SK-N-SH (cell line): Measurements from ENCODE around the gene TGM4. TPM values are rescaled to one million over a fixed set of nuclear protein-coding genes. Genes with fewer than 3 reads are reported as not detected.

ENCODE experiments used
- CTCF ChIA-PET: fragments of 300-600, 350-600 bp; formaldehyde crosslinking; extraction: SDS; loops from one replicate; lab custom pipeline; 2021; lab: Yijun Ruan, JAX
- POLR2A ChIA-PET: fragments of 350-600 bp; sonication (Branson Sonifier 250); formaldehyde crosslinking; extraction: SDS; loops from one replicate; lab custom pipeline; 2020; ENCODE audit warnings: antibody characterized with exemption, inconsistent platforms; lab: Yijun Ruan, JAX
- DNase-seq: peaks from one replicate; pipeline ENCODE4 v3.0.0; 2012
- H2AFZ ChIP-seq: fragments of 200-600 bp; sonication (generic); 2 replicates; pipeline ENCODE4 v1.8.1; 2016; ENCODE audit warnings: antibody characterized with exemption, mild to moderate bottlenecking, low read depth
- H3F3A ChIP-seq: fragments of 200-600 bp; sonication (generic); replicated peaks from 2 replicates; pipeline ENCODE3; 2016; ENCODE audit warnings: antibody characterized with exemption, mild to moderate bottlenecking; ENCODE audit not compliant: insufficient read depth
- H3K27ac ChIP-seq, 2 experiments: fragments of 200-500 bp in 1 of 2; fragments of 200-600 bp in 1 of 2; sonication (Bioruptor generic) in 1 of 2; sonication (generic), shearing (Covaris generic) in 1 of 2; 2 replicates each; pipeline versions ENCODE4 v1.5.1 to v1.6.1; 2014 to 2016; ENCODE audit warnings: low read depth in 2 of 2, inconsistent platforms in 1 of 2, low read length in 1 of 2, mild to moderate bottlenecking in 1 of 2, mixed read lengths in 1 of 2
- H3K27me3 ChIP-seq: fragments of 200-600 bp; sonication (generic), shearing (Covaris generic); 2 replicates; pipeline ENCODE4 v1.6.1; 2016; ENCODE audit warnings: mixed run types; ENCODE audit not compliant: insufficient read depth
- H3K36me3 ChIP-seq, 2 experiments: fragments of 200-500 bp in 1 of 2; fragments of 200-600 bp in 1 of 2; sonication (Bioruptor generic) in 1 of 2; sonication (generic) in 1 of 2; replicated peaks in 1 of 2; 2 replicates each; pipeline versions ENCODE3 to v1.5.1; 2014 to 2016; ENCODE audit warnings: low read length in 1 of 2, mild to moderate bottlenecking in 1 of 2; ENCODE audit not compliant: insufficient read depth in 2 of 2, control insufficient read depth in 1 of 2
- H3K4me1 ChIP-seq, 2 experiments: fragments of 200-500 bp in 1 of 2; fragments of 200-600 bp in 1 of 2; sonication (Bioruptor generic) in 1 of 2; sonication (generic), shearing (Covaris generic) in 1 of 2; 2 replicates each; pipeline versions ENCODE4 v1.5.1 to v1.6.1; 2014 to 2016; ENCODE audit warnings: low read depth in 1 of 2, low read length in 1 of 2, mixed run types in 1 of 2; ENCODE audit not compliant: insufficient read depth in 2 of 2, control insufficient read depth in 1 of 2
- H3K4me2 ChIP-seq: fragments of 200-600 bp; sonication (generic), shearing (Covaris generic); 2 replicates; pipeline ENCODE4 v1.6.1; 2017; ENCODE audit warnings: mixed run types
- H3K4me3 ChIP-seq, 2 experiments: fragments of 200-500 bp in 1 of 2; fragments of 200-600 bp in 1 of 2; sonication (Bioruptor generic) in 1 of 2; sonication (generic), shearing (Covaris generic) in 1 of 2; 2 replicates each; pipeline versions ENCODE4 v1.5.1 to v1.8.1; 2014 to 2016; ENCODE audit warnings: low read depth in 2 of 2, inconsistent platforms in 1 of 2, low read length in 1 of 2, mild to moderate bottlenecking in 1 of 2, mixed read lengths in 1 of 2, moderate library complexity in 1 of 2
- H3K79me2 ChIP-seq: fragments of 200-600 bp; sonication (generic); 2 replicates; pipeline ENCODE4 v1.8.1; 2017; ENCODE audit warnings: mild to moderate bottlenecking; ENCODE audit not compliant: insufficient read depth
- H3K9ac ChIP-seq: fragments of 200-600 bp; sonication (generic); 2 replicates; pipeline ENCODE4 v1.6.1; 2017; ENCODE audit warnings: mixed run types
- H3K9me2 ChIP-seq: fragments of 200-600 bp; sonication (generic); 2 replicates; pipeline ENCODE4 v1.6.1; 2017; ENCODE audit warnings: mixed run types
- H3K9me3 ChIP-seq: fragments of 200-600 bp; sonication (generic); 2 replicates; pipeline ENCODE4 v1.6.1; 2017; ENCODE audit warnings: mixed run types, mild to moderate bottlenecking, moderate library complexity
- H4K20me1 ChIP-seq: fragments of 200-600 bp; sonication (generic); 2 replicates; pipeline ENCODE4 v1.6.1; 2017; ENCODE audit warnings: mild to moderate bottlenecking, mixed run types; ENCODE audit not compliant: insufficient read depth
- CTCF ChIP-seq: fragments of 200-600 bp; sonication (generic); IDR thresholded peaks from 2 replicates; pipeline ENCODE4 v1.6.1; 2017; ENCODE audit warnings: antibody characterized with exemption, mild to moderate bottlenecking, moderate library complexity
- ELF1 ChIP-seq: IDR thresholded peaks from 2 replicates; pipeline ENCODE4 v1.4.0; 2012
- EZH2phosphoT487 ChIP-seq: fragments of 200-600 bp; sonication (generic); IDR thresholded peaks from 2 replicates; pipeline ENCODE4 v1.6.1; 2017; ENCODE audit warnings: low read depth, mixed run types, mild to moderate bottlenecking, antibody characterized with exemption, moderate library complexity, borderline replicate concordance
- FOSL2 ChIP-seq: IDR thresholded peaks from 2 replicates; pipeline ENCODE4 v1.4.0; 2012; ENCODE audit warnings: low read depth, mild to moderate bottlenecking, moderate library complexity, borderline replicate concordance
- FOXJ3 ChIP-seq: sonication (generic); formaldehyde crosslinking; IDR thresholded peaks from 2 replicates; pipeline ENCODE4 v1.5.1; 2020; ENCODE audit warnings: mild to moderate bottlenecking, missing genetic modification reagents
- FOXM1 ChIP-seq: IDR thresholded peaks from 2 replicates; pipeline ENCODE4 v1.4.0; 2012; ENCODE audit warnings: low read depth, mild to moderate bottlenecking
- GABPA ChIP-seq: IDR thresholded peaks from 2 replicates; pipeline ENCODE4 v1.4.0; 2012; ENCODE audit warnings: low read depth, mild to moderate bottlenecking
- GATA2 ChIP-seq: sonication (generic); formaldehyde crosslinking; IDR thresholded peaks from 2 replicates; pipeline ENCODE4 v1.5.0; 2020; ENCODE audit warnings: mild to moderate bottlenecking, missing genetic modification reagents
- JUND ChIP-seq: IDR thresholded peaks from 2 replicates; pipeline ENCODE4 v1.4.0; 2012
- MEF2A ChIP-seq: IDR thresholded peaks from 2 replicates; pipeline ENCODE4 v1.4.0; 2012; ENCODE audit warnings: low read depth, borderline replicate concordance
- MXI1 ChIP-seq: IDR thresholded peaks from 2 replicates; pipeline ENCODE4 v1.6.1; 2012; ENCODE audit warnings: mild to moderate bottlenecking, low read depth, low read length, improper control_type of control experiment
- NFIC ChIP-seq: IDR thresholded peaks from 2 replicates; pipeline ENCODE4 v1.4.0; 2012; ENCODE audit warnings: borderline replicate concordance
- NRF1 ChIP-seq: IDR thresholded peaks from 2 replicates; pipeline ENCODE4 v1.6.1; 2012; ENCODE audit warnings: low read depth, mild to moderate bottlenecking, low read length
- PBX3 ChIP-seq: IDR thresholded peaks from 2 replicates; pipeline ENCODE4; 2012
- POLR2AphosphoS5 ChIP-seq: IDR thresholded peaks from 2 replicates; pipeline ENCODE4 v1.6.1; 2012; ENCODE audit warnings: low read depth, low read length
- RAD21 ChIP-seq: IDR thresholded peaks from 2 replicates; pipeline ENCODE4 v1.6.1; 2012; ENCODE audit warnings: mild to moderate bottlenecking, low read length
- RCOR1 ChIP-seq: fragments of 150-350 bp; IDR thresholded peaks from 2 replicates; pipeline ENCODE4 v1.6.1; 2017; ENCODE audit warnings: antibody characterized with exemption, low read length
- RFX5 ChIP-seq: IDR thresholded peaks from 2 replicates; pipeline ENCODE4 v1.6.1; 2012; ENCODE audit warnings: mild to moderate bottlenecking, improper control_type of control experiment, low read length
- RXRA ChIP-seq: IDR thresholded peaks from 2 replicates; pipeline ENCODE4 v1.4.0; 2012; ENCODE audit warnings: low read depth, mild to moderate bottlenecking, borderline replicate concordance
- SIN3A ChIP-seq: IDR thresholded peaks from 2 replicates; pipeline ENCODE4 v1.6.1; 2012; ENCODE audit warnings: low read depth, mild to moderate bottlenecking, low read length, moderate library complexity, borderline replicate concordance
- SMC3 ChIP-seq: IDR thresholded peaks from 2 replicates; pipeline ENCODE4 v1.6.1; 2012; ENCODE audit warnings: low read depth, low read length, improper control_type of control experiment
- TAF1 ChIP-seq: IDR thresholded peaks from 2 replicates; pipeline ENCODE4 v1.6.1; 2012; ENCODE audit warnings: low read depth, mild to moderate bottlenecking, low read length, moderate library complexity, borderline replicate concordance
- TCF12 ChIP-seq: IDR thresholded peaks from 2 replicates; pipeline ENCODE4 v1.4.0; 2012
- TEAD4 ChIP-seq: IDR thresholded peaks from 2 replicates; pipeline ENCODE4 v1.4.0; 2012; ENCODE audit warnings: mild to moderate bottlenecking, borderline replicate concordance; ENCODE audit not compliant: insufficient read depth
- USF2 ChIP-seq: fragments of 150-350 bp; IDR thresholded peaks from 2 replicates; pipeline ENCODE4 v1.6.1; 2017; ENCODE audit warnings: antibody characterized with exemption, low read length, low read depth, borderline replicate concordance
- WGBS: methylation state at CpG from one replicate; pipeline ENCODE4 v1.1.6; 2017; ENCODE audit warnings: low lambda C conversion rate; 5-methylcytosine and 5-hydroxymethylcytosine counted together
- polyA plus RNA-seq, 3 experiments: library from polyadenylated mRNA; depleted of rRNA; stranded (reverse); fragments of >200 nt; gene quantifications; 2 replicates each; pipeline ENCODE4 v1.2.3, GENCODE V29; 2012

TGM4 gene
- polyA plus RNA-seq, 1 of the 3 experiments (the other 2 are of a cell fraction) = 0.12 TPM

DNA sequence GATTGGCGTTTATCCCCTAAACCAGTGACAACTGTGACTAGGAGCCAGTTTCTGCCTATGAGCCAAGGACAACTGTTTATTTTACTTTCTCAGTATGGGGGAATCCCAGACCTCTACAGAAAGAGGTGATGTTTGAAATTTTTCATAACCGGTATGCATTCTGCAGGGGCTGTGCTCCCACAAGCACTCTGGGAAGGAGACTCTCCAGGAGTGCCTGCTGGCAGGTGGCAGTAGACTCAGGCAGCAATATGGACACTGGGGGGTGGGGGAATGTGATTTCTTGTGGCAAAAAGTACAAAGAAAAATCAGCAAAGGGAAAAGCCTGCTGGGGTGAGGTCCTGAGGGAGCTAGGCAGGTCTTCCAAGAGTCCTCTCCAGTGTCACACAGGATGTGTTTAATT, 5.9 kb downstream of the TGM4 start:
- no peaks in the 10 kb centered on the region for H3K36me3 ChIP-seq
- H3K9ac ChIP-seq = no peak overlapping the region
- CTCF ChIA-PET = no interaction called here
- H2AFZ ChIP-seq = no peak overlapping the region
- no peak overlapping the region for H3K4me2 ChIP-seq
- no peak overlapping the region for H3K27ac ChIP-seq
- peaks cover 5 to 20% of the 10 kb centered on the region in 2 experiments; a peak in 3 of 4 replicates for H3K4me1 ChIP-seq
- WGBS = 50% methylated on average over 2 of the region's 2 CpGs
- TF ChIP-seq FOXM1 (no peak), USF2 (no peak), RAD21 (no peak), RXRA (no peak), JUND (no peak), TEAD4 (no peak), NFIC (no peak), RFX5 (no peak), PBX3 (no peak), TCF12 (no peak), RCOR1 (no peak), FOSL2 (no peak), NRF1 (no peak), GABPA (no peak)
- no peak for DNase-seq
- no peaks in the 10 kb centered on the region for H4K20me1 ChIP-seq
- no peaks in the 10 kb centered on the region for H3K27me3 ChIP-seq
- H3F3A ChIP-seq = peaks cover 10% of the 10 kb centered on the region
- no peak overlapping the region for H3K4me3 ChIP-seq
- no peaks in the 10 kb centered on the region for H3K79me2 ChIP-seq
- no peaks in the 10 kb centered on the region for H3K9me2 ChIP-seq
- H3K9me3 ChIP-seq = no peaks in the 10 kb centered on the region
- POLR2A ChIA-PET = no interaction called here

DNA sequence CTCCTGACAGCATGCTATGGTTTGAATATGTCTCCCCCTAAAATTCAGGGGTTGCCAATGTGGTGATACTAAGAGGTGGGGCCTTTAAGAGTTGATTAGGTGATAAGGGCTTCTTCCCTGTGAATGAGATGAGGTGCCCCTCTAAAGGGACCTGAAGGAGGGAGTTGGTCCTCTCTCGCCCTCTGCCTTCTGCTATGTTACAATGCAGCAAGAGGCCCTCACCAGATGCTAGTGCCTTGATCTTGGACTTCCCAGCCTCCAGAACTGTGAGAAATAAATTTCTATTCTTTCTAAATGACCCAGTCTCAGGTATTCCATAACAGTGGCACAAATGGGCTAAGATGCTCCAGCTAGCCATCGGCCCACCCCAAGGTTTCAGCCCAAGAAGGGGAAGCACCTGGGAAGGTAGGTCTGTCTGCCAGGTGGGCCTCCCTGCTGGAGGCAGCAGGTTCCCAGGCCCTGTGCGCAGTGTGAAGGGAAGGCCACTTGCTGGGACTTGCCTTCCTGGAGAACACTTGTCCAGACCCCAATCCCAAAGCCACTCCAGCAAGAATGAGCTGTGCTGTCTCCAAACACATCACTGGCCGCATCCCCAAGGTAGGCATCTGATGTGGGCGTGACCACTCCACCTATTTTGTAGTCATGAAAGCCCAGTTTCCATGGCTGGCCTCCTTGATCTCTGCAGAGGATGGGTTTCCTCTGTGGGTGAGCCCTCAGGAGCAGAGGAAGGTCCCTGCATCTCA, 9.0 kb downstream of the TGM4 start:
- Histone ChIP-seq H2AFZ (peak overlapping the region; percentile 86), H3K4me3 (no peak overlapping the region), H3K4me1 (peaks cover 6 to 21% of the 10 kb centered on the region in 2 experiments; a peak in 3 of 4 replicates), H3K4me2 (peak overlapping the region; percentile 63; the same call in 1 of the 2 replicates), H3F3A (peaks cover 10% of the 10 kb centered on the region), H3K36me3 (no peaks in the 10 kb centered on the region)
- TF ChIP-seq ELF1 (no peak), MEF2A (no peak), TAF1 (no peak), POLR2AphosphoS5 (no peak), FOXJ3 (CRISPR knock-in tag) (no peak), SIN3A (no peak), TCF12 (no peak), FOSL2 (no peak), JUND (no peak), SMC3 (no peak), FOXM1 (no peak), MXI1 (no peak), EZH2phosphoT487 (no peak), CTCF (no peak), TEAD4 (no peak), RAD21 (no peak), GATA2 (CRISPR knock-in tag) (no peak), NFIC (no peak)
- TF ChIP-seq, all 33 proteins: peak for 0
- Histone ChIP-seq H3K9me2 (no peaks in the 10 kb centered on the region), H3K9me3 (no peaks in the 10 kb centered on the region), H3K9ac (peak overlapping the region; percentile 53; the same call in 1 of the 2 replicates), H4K20me1 (no peaks in the 10 kb centered on the region), H3K27me3 (no peaks in the 10 kb centered on the region), H3K79me2 (no peaks in the 10 kb centered on the region), H3K27ac (peak overlapping the region in 1 of 2 experiments; percentile 93)
- WGBS = 94% methylated on average over 5 of the region's 5 CpGs
- CTCF ChIA-PET = no interaction called here
- POLR2A ChIA-PET = no interaction called here
- no peak for DNase-seq
